ENCODE data around the gene CCL4.
"Not testable (repeated sequence)": the region's sequence is repeated elsewhere in the genome, so short reads cannot be mapped to it uniquely, and the experiment has no call there.

DNA sequence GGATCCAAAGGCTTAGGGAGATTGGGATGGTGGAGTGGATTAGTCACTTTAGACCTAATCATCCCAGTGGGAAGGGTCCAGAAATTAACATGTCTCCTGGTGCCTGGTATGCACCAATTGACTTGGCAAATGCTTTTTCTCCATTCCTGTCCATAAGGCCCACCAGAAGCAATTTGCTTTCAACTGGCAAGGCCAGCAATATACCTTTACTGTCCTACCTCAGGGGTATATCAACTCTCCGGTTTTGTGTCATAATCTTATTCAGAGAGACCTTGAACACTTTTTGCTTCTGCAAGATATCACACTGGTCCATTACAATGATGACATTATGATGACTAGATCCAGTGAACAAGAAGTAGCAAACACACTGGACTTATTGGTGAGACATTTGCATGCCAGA lies 9.5 kb downstream of the CCL4 start:
- TF ChIP-seq CTCF, POLR2A (IDR thresholded peaks at IDR 0.05): not testable (repeated sequence)
